ENCODE measurements around the gene LAMTOR5. TPM values are rescaled to one million over a fixed set of nuclear protein-coding genes. Genes with fewer than 3 reads are reported as not detected.

LAMTOR5 gene
- total RNA-seq, 2 experiments from 2014 or later: 109 to 123 TPM

- H4K20me1 ChIP-seq (ENCODE audit: insufficient read depth, low read length): no peaks in the 10 kb centered on the region
- intact Hi-C loops (cut with micrococcal nuclease; ENCODE audit: unreplicated experiment): no loop called here
- no peak for TF ChIP-seq CTCF (conservative IDR thresholded peaks at IDR 0.05; ENCODE audit: low read length)
- no peak for TF ChIP-seq EZH2phosphoT487 (IDR thresholded peaks at IDR 0.05; ENCODE audit: borderline replicate concordance, low read depth, low read length)
- H3K9me2 ChIP-seq (ENCODE audit: insufficient read depth, low read length): no peaks in the 10 kb centered on the region
- peaks cover 12% of the 10 kb centered on the region for H3K4me1 ChIP-seq (ENCODE audit: insufficient read depth, low read length, poor library complexity, severe bottlenecking)
- H3K36me3 ChIP-seq (ENCODE audit: insufficient read depth, low read length): no peaks in the 10 kb centered on the region
- no peak overlapping the region for H3K4me3 ChIP-seq (ENCODE audit: low read depth, low read length, poor library complexity, severe bottlenecking)
- H2AFZ ChIP-seq (ENCODE audit: low read length): no peak overlapping the region
- ChIA-PET CTCF (ENCODE audit: unreplicated experiment) (no interaction called here), POLR2A (no interaction called here)
- no peak overlapping the region for H3K27ac ChIP-seq (ENCODE audit: low read depth, low read length, poor library complexity, severe bottlenecking)
- BruUV-seq (replicated peaks): no TSS peak
- no peaks in the 10 kb centered on the region for H3K9me3 ChIP-seq (ENCODE audit: low read length)
- no peaks in the 10 kb centered on the region for H3K79me2 ChIP-seq (ENCODE audit: insufficient read depth, low read depth, low read length)
- no peak for DNase-seq (ENCODE audit: low spot score)
- H3K4me2 ChIP-seq (ENCODE audit: low read length): no peak overlapping the region
Observed at GRCh38 chr1:110433213-110433612, 25.7 kb upstream of the LAMTOR5 start.

GRCh38 chr1:110430901-110431300 lies 23.4 kb upstream of the LAMTOR5 start:
- peak overlapping the region; percentile 63; the same call in 1 of the 2 replicates for H2AFZ ChIP-seq (ENCODE audit: low read length)
- no peaks in the 10 kb centered on the region for H3K79me2 ChIP-seq (ENCODE audit: insufficient read depth, low read depth, low read length)
- H3K9me2 ChIP-seq (ENCODE audit: insufficient read depth, low read length): no peaks in the 10 kb centered on the region
- ChIA-PET CTCF (ENCODE audit: unreplicated experiment) (interaction anchor here (0.6 to 1.4 kb wide), 3 partner anchors 18 to 90 kb away, joined by 3 read pairs; no protein-coding TSS in a partner anchor), POLR2A (interaction anchor here (1.3 kb wide), 1 partner anchor 93 kb away, joined by 3 read pairs; no protein-coding TSS in a partner anchor)
- H3K9me3 ChIP-seq (ENCODE audit: low read length): no peaks in the 10 kb centered on the region
- H4K20me1 ChIP-seq (ENCODE audit: insufficient read depth, low read length): no peaks in the 10 kb centered on the region
- H3K4me1 ChIP-seq (ENCODE audit: insufficient read depth, low read length, poor library complexity, severe bottlenecking): peaks cover 12% of the 10 kb centered on the region
- intact Hi-C loops (cut with micrococcal nuclease; ENCODE audit: unreplicated experiment): no loop called here
- no TSS peak for BruUV-seq (replicated peaks)
- TF ChIP-seq EZH2phosphoT487 (IDR thresholded peaks at IDR 0.05; ENCODE audit: borderline replicate concordance, low read depth, low read length) (no peak), CTCF (conservative IDR thresholded peaks at IDR 0.05; ENCODE audit: low read length) (no peak)
- no peaks in the 10 kb centered on the region for H3K36me3 ChIP-seq (ENCODE audit: insufficient read depth, low read length)
- DNase-seq (ENCODE audit: low spot score): no peak
- no peak overlapping the region for H3K4me3 ChIP-seq (ENCODE audit: low read depth, low read length, poor library complexity, severe bottlenecking)
- H3K27ac ChIP-seq (ENCODE audit: low read depth, low read length, poor library complexity, severe bottlenecking): no peak overlapping the region
- H3K4me2 ChIP-seq (ENCODE audit: low read length): peak overlapping the region; percentile 37; the same call in 1 of the 2 replicates

GRCh38 chr1:110430366-110430765 lies 22.9 kb upstream of the LAMTOR5 start:
- Histone ChIP-seq H2AFZ (ENCODE audit: low read length) (peak overlapping the region; percentile 63; the same call in 1 of the 2 replicates), H3K4me1 (ENCODE audit: insufficient read depth, low read length, poor library complexity, severe bottlenecking) (peaks cover 12% of the 10 kb centered on the region), H3K79me2 (ENCODE audit: insufficient read depth, low read depth, low read length) (no peaks in the 10 kb centered on the region)

More at GRCh38 chr1:110430366-110430765, 22.9 kb upstream of the LAMTOR5 start:
- Histone ChIP-seq H3K36me3 (ENCODE audit: insufficient read depth, low read length) (no peaks in the 10 kb centered on the region), H3K4me2 (ENCODE audit: low read length) (peak overlapping the region; percentile 37; the same call in 1 of the 2 replicates), H3K27ac (ENCODE audit: low read depth, low read length, poor library complexity, severe bottlenecking) (no peak overlapping the region), H4K20me1 (ENCODE audit: insufficient read depth, low read length) (no peaks in the 10 kb centered on the region), H3K9me2 (ENCODE audit: insufficient read depth, low read length) (no peaks in the 10 kb centered on the region), H3K9me3 (ENCODE audit: low read length) (no peaks in the 10 kb centered on the region), H3K4me3 (ENCODE audit: low read depth, low read length, poor library complexity, severe bottlenecking) (no peak overlapping the region)
- no peak for TF ChIP-seq EZH2phosphoT487 (IDR thresholded peaks at IDR 0.05; ENCODE audit: borderline replicate concordance, low read depth, low read length)
- CTCF ChIA-PET (ENCODE audit: unreplicated experiment): interaction anchor here (0.6 to 1.4 kb wide), 5 partner anchors 18 to 227 kb away, joined by 3 to 5 read pairs (median 3); no protein-coding TSS in a partner anchor
- DNase-seq (ENCODE audit: low spot score): peak; percentile 19
- POLR2A ChIA-PET: interaction anchor here (0.9 kb wide), 1 partner anchor 22 kb away, joined by 3 read pairs; no protein-coding TSS in a partner anchor
- intact Hi-C loops (cut with micrococcal nuclease; ENCODE audit: unreplicated experiment): no loop called here
- no TSS peak for BruUV-seq (replicated peaks)
